Hematopoietic multipotent progenitor cell treated with erythropoietin and hydrocortisone succinate and interleukin-3 and kit ligand, for 17 days (in vitro differentiated cells): ENCODE measurements around the gene TBC1D23.
"Not testable (repeated sequence)": the region's sequence is repeated elsewhere in the genome, so short reads cannot be mapped to it uniquely, and the experiment has no call there.

ENCODE experiments used
- DNase-seq: peaks from one replicate; pipeline ENCODE4 v3.0.0-alpha.2; 2015; ENCODE audit warnings: low spot score

Gene TBC1D23

DNA sequence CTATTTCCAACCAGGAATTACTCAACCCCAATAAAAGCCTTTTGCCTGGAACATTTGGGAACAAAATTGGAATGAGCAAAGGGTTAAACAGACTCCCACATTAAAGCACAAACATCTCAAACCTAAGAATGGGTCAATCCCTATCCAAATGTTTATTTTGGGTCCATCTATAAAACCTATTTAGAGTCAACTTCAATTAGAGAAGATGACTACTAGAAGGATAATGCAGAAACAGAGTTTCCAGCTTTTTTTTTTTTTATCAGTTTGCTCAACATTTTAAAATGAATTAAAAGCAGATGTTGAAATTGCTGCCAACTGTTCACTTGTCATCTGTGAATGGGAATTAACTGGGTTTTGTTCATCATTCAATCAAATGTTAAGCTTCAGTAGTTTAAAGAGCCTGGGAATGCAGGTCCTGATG, 4.1 kb upstream of the TBC1D23 start:
- DNase-seq = no peak

DNA sequence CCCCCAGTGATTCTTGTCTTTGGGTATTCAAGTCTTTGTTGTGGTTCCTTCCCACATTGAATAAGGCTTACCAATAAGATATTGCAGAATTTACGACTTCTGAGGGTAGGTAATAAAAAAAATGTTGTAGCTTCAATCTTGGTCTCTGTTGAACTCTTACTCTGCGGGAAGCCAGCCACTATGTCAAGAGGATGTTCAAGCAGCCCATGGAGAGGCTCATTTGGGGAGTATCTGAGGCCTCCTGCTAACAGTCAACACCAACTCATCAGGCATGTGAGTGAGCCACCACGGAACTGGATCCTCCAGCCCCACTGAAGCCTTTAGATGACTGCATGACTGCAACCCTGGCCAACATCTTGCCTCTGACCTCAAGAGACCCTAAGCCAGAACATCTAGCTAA, 3.2 kb upstream of the TBC1D23 start:
- no peak for DNase-seq

DNA sequence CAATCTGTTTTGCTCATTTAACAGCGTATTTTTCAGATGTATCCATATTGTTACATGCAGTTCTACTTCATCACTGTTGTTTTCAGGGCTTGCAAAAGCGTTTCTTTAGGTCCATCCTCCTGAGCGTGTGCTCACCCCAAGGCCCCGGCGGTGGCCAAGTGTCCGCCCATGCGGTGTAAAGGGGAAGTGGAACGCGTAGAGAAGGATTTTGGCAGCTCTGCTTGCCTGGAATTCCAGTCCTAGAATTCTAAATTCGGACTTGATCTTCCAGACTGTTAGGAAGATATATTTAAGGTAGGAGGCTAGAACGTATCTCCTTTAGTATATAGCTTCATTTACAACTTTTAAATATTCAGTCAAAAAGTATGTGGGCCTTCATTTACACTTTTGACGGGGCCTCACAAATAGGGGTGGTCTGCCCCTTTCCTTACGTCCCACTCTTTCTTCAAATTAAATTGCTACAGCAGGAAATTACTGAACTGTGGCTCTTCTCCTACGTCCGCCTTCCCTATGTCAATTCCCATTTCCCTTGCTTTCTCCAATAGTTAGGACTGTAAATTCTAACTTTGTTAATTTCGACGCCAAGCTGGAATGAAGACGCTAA, 609 bp upstream of the TBC1D23 start:
- no peak for DNase-seq

DNA sequence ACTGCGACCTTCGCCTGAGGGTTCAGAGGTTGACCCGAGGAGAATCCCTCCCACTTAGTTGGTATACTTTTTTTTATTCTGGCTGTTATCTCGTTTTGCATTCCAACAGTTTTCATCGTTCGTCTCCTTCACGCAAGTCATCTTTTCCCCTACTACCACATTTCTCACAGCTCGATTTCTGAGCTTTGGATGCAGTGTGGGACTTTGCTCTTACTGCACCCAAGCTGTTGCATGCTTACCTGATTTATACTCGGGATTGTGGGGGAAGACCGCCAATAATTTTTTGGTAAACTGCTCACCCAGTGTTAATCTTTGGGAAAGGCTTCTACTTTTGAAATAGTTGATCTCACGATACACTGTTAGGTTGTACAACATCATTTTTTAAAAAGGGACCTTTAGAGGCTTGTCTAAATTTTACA, 702 bp downstream of the TBC1D23 start:
- DNase-seq = no peak

DNA sequence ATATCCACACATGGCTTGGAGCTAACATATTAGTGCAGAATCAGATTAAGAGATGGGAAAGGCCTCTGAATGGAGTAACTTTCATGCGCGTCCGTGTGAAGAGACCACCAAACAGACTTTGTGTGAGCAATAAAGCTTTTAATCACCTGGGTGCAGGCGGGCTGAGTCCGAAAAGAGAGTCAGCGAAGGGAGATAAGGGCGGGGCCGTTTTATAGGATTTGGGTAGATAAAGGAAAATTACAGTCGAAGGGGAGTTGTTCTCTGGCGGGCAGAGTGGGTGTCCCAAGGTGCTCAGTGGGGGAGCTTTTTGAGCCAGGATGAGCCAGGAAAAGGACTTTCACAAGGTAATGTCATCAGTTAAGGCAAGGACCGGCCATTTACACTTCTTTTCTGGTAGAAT, 2.1 kb downstream of the TBC1D23 start:
- DNase-seq = peak; percentile 49

DNA sequence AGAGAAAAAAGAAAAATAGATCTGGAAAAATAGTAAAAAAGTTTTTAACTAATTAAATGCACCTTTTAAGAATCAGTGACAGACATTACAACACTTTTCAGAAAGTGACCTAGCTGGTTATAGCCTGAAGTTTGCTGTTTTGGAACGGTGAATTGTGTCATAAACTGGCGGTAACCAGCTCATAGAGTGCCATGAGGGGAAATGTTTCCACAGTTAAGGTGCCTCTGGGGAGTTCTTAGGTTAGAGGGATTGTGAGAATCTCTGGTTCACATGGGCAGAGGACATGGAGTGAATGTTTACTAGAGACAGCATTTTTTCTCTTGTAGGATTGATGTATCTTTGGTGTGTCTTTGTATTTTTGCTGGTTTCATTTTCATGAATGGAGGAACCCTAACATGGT, 2.8 kb downstream of the TBC1D23 start:
- peak; percentile 39 for DNase-seq

DNA sequence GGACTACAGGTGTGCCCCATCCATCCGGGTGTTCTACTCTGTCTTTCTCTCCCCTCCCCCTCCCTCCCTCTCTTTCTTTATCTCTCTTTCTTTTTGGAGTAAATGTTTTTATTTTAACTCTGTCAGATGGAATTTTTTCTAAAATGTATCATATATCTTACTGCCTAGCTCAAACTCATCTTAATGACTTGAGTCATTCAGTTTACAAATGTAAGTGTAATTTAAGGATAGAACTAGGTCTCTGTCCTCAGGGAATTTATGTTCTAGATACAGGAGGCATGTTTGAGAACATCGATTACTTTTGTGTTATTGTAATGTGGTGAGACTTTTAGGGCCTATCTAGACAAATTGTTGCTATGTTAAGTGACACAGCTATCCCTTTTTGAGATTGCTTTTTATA, 3.5 kb downstream of the TBC1D23 start:
- DNase-seq = peak; percentile 30

DNA sequence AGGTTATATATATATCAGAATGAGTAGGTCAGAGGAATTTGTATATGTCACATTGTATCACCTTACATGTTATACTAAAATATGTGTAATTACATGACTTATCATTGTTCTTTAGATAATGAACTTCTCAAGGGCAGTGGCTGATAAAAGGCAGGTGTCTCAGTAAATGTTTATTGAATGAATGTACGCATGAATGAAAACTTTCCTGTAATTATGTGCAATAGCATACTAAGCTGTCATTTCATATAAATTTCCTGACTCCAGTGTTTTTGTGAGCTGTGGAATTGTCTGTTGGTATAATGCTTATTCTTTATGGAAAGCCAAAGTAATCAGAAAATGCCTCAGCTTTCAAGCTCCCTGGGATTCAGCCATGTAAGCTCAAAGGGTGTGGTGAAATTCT, 4.2 kb downstream of the TBC1D23 start:
- no peak for DNase-seq

DNA sequence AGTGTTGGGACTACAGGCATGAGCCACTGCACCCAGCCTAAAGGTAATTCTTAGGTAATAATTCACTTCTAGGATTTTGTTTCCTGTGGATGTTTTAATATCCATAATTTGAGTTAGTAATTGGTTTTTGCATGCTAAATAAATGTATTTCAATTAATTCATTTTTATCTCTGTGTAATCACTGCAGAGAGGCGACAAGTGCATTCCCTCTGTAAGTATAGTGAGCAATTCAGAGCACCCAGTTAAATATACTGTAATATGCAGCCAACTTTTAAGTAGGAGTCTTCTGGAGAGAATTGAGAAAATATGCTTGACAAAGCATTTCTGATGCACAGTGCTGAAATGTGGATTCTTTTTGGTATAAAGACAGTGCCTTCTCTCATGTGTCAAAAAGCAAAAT, 5.7 kb downstream of the TBC1D23 start:
- DNase-seq = no peak

DNA sequence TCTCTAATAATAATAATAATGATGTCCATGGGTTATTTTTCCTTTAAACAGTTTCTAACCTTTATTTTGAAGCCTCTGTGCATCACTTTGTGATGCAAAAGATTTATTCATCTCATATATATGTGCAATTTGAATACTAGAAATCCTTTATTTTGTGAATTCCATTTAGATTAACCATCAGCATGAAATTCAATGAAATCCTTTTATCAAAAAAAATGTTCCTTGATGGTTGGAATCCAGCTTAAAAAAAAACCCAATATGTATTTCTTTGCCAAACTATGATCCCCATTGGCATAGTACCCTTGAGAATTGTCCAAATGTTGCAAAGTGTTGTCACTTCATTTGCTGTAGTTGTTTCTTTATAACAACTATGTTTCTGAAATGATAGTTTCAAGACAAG, 7.4 kb downstream of the TBC1D23 start:
- DNase-seq = no peak

DNA sequence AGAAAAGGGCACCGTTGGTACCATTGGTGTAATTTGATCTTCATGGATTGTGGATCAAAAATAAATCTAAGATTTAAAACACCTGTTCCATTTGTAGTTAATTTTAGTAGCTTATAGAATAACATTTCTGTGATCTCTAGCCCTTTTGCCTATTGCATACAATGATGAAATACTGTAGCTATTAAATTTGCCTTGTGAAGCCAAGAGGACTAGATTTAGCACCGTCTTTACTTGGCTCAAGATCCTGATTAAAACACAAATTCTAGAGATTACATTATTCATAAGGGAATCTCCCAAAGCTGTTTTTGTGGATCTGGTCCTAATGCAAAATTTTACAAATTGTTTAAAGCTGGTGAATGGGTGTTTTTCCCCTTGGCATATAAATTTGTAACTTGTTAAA, 8.2 kb downstream of the TBC1D23 start:
- no peak for DNase-seq

DNA sequence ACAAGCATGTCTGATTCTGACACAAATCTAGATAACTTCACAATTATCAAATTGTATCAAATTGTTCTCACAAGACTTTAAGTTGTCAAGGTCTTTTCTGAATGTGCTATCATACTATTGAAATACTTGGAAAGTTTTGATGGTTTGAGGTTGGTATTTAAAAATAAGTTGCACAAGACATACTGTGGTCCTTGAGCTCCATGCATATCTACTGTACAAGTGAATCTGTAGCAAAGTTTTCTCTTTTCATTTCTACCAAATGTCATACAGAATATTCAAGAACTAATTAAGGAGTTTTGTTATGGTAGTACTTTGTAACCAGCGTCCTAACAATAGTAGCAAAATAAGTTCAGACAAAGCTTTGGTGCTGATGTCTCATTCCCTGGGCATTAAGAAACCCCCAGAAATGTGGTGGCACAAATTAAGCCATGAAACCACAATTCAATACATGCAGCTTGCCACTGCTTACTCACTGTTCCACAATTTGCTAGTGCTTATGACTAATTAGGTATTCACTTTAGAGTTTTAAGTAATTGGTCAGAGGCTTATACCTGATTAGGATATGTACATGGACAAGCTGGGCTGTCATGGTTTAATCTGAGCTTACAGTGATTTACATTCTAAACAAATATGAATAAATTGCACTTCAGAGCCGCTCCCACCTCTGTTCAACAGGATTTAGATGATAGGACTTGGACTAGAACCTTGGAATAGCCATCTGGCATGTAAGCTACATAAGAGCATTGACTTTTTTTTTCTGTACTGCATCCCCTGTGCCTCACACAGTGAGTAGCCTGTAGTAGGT, 8.8 kb downstream of the TBC1D23 start:
- DNase-seq = no peak

DNA sequence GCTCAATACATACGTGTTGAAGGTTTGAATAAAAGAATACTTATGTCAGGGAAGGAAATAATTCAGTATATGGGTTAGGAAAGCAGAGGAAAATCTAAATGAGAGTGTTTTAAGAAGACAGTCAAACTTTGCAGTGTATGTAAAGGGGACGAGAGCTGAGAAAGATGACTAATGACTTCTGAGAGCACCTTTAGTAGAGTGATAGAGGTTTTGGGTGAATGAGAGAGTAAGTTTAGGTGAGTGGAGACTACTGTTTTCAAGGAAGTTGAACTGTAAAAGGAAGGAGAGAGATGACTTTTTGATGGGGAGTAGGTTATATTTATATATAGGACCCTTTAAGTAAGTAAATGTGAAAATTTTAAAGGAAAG, 9.4 kb downstream of the TBC1D23 start:
- DNase-seq = no peak

DNA sequence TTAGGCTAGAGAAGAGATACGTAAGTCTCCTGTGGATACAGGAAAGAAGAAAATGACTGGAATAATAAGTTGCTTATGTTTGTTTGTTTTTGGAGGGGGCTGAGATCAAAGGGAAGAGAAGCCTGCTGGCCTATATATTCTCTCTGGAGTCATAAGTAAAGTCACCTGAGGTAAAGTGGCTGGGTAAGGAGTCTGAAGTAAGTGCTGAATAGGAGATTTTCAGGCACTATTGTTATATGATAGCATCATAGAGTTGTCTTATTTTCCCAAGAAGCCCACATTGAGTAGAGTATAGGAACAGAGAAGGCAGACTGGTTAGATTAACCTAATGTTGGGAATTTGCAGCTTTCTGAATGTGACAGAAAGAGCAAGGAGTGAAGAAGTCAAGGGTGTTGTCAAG, 10.7 kb downstream of the TBC1D23 start:
- no peak for DNase-seq

DNA sequence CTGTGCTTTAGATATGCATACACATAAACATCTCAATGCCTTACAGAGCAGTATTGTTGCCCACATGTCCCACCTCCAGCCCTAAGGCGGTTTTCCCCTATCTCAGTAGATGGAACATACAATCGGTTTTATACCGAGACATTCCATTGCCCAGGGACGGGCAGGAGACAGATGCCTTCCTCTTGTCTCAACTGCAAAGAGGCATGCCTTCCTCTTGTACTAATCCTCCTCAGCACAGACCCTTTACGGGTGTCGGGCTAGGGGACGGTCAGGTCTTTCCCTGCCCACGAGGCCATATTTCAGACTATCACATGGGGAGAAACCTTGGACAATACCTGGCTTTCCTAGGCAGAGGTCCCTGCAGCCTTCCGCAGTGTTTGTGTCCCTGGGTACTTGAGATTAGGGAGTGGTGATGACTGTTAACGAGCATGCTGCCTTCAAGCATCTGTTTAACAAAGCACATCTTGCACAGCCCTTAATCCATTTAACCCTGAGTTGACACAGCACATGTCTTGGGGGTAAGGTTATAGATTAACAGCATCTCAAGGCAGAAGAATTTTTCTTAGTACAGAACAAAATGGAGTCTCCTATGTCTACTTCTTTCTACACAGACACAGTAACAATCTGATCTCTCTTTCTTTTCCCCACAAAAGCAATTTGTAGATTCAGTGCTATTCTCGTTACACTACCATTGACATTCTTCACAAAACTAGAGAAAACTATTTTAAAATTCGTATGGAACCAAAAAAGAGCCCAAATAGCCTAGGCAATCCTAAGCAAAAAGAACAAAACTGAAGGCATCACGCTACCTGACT, 12.2 kb downstream of the TBC1D23 start:
- not testable (repeated sequence) for DNase-seq

DNA sequence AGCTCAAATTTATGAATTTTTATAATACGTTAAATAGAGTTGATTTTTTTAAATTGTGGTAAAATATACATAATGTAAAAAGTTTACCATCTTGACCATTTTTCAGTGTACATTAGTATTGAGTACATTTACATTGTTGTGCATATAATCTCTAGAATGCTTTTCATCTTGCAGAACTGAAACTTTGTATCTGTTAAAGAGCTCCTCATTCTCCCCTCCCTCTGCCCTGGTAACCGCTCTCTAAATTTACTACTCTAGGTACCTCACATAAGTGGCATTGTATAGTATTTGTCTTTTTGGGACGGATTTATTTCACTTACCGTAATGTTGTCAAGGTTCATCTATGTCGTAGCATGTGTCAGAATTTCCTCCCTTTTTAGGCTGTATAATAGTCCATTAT, 13.6 kb downstream of the TBC1D23 start:
- DNase-seq = no peak

DNA sequence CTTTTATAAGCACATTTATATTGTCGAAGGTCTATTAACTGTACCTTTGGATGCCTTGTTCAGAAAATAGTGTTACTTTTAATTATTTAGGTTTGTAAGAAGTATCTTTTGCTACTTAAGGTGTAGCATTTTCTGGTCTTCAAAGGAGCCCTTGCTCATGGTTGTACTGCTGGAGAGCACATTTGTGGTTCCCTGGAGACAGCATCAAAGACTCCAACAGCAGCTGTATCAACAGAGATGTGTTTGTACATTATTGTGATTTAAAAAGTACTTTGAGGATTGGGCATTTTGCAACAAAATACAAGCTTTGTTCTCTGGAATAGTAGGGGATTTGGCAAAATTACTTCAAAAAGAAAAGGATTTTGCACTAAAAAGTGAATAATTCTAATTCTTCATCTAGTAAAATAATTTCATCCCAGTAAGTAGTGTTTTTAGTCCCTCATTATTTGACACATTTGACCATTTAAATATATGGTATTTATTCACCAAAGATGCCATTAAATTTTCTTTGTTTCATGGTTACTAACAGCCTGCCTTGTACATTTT, 16.5 kb downstream of the TBC1D23 start:
- no peak for DNase-seq

DNA sequence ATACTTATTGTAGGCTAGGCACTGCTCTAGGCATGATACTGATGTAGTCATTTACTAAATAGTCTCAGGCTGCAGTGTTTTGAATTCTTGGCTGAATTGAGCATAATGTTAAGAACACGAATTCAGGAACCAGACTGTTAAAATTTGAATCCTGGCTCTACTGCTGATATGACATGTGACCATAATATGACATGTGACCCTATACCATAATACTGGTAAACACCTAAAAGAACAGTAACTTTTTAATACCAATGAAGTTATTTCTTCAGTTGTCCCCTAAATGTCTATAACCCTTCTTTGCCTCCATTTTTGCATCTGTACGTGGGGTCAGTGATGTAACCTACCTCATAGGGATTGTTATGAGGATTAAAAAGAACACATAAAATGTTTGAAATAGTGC, 18.1 kb downstream of the TBC1D23 start:
- DNase-seq = no peak

DNA sequence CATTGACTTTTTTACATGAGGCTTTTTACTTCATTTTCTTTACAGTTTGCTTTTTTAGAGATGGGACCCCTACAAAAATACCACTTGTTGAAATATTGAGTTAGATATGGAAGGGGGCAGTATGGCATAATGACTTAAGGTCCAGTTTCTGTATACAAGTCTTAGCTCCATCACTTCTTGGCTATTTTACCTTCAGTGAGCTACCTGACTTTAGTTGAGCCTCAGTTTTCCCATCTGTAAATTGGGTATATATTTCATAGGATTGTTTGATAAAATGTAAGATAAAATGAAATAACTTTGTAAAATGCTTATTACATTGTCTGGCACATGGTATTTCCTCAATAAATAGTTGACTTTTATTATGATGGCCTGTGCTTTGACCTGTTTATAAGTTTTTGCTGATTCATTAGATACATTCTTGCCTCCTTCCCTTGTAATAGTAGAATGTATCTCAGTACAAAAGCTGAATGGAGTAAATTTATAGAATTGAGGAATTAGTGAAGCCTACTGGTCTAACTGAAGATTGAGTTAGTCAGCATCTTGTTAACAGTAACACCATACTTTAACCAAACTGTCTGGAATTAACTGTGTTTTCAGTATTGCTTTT, 27.6 kb downstream of the TBC1D23 start:
- DNase-seq = no peak

DNA sequence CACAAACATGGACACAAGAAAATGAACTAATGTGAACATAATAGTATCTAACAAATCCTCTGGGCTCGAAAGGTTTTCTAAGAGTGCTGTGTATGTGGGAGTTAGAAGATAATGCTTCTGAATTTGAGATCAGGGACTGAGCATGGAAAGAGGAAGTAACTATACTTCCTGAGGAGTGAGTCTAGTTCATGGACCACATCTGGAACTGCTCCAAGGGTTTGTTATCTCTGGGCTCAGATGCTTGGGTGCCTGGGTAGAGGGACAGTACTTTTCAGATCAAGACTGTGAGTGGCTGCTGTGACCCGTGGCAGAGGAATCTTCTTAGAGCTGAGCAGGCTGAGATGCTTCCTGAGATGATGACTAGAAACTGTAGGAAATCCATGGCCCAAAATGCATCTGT, 28.5 kb downstream of the TBC1D23 start:
- peak; percentile 80 for DNase-seq

DNA sequence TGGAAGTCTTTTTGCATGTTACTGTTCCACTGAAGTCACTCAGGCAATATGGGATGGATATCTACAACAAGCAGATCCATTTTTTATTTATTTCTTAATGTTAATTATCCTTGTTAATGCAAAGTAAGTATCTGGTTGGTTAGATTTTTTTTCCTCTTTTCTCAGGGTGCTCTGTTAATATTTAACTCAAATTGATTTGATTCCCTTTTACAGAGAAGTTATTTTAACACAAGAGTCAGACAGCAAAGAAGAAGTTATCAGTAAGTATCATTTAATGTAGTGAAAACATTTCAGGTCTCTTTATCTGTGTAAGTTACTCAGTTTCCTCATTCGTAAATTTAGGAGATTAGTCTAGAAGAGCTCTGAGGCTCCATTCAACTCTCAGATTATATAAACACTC, 34.3 kb downstream of the TBC1D23 start:
- DNase-seq = no peak

DNA sequence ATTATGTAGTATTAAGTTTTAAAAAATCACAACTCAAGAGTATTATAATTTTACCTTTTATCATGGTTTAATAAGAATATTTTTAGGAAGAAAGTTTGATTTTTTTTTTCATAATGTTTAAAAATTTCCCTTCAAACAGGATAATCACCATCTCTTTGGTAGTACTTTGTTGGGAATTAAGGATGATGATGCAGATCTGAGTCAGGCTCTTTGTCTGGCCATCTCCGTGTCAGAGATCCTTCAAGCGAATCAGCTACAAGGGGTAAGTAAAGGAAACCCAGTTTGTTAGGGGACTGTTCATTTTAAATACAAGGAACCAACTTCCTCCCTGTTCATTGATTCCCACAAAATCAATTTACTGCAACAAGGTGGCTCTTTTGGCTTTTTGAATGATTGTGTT, 37.0 kb downstream of the TBC1D23 start:
- DNase-seq = no peak
